Cardiac septum (tissue), 1 donor: ENCODE data around the gene KIF2A. TPM values are rescaled to one million over a fixed set of nuclear protein-coding genes. Genes with fewer than 3 reads are reported as not detected.

Source experiments
- DNase-seq: peaks from one replicate; pipeline ENCODE4 v3.0.0-alpha.2; 2020; ENCODE audit warnings: low spot score
- intact Hi-C: fragments of 100-400 bp; cut with DNase I; formaldehyde crosslinking; loops from one replicate; pipeline ENCODE4 v1.14.0; 2022
- long read RNA-seq: library from polyadenylated mRNA; unstranded; transcript quantifications from one replicate; pipeline ENCODE4 v2.0.0, GENCODE V29; 2021
- total RNA-seq: library from RNA; stranded (reverse); fragmentation: NEBNext Ultra II Directional; extraction: Animal tissue kit (Norgen Biotek cat#: 25700); gene quantifications from one replicate; pipeline ENCODE4 v1.2.1, GENCODE V29; 2021
- donor health status: DM: no; HTN: no; CAD: no.

KIF2A gene
- total RNA-seq: 13.4 TPM
- long read RNA-seq, partial matches to known transcripts: 3 of 13 reads
- long read RNA-seq, other reads (novel, unspliced or antisense): 6 of 13 reads

DNA sequence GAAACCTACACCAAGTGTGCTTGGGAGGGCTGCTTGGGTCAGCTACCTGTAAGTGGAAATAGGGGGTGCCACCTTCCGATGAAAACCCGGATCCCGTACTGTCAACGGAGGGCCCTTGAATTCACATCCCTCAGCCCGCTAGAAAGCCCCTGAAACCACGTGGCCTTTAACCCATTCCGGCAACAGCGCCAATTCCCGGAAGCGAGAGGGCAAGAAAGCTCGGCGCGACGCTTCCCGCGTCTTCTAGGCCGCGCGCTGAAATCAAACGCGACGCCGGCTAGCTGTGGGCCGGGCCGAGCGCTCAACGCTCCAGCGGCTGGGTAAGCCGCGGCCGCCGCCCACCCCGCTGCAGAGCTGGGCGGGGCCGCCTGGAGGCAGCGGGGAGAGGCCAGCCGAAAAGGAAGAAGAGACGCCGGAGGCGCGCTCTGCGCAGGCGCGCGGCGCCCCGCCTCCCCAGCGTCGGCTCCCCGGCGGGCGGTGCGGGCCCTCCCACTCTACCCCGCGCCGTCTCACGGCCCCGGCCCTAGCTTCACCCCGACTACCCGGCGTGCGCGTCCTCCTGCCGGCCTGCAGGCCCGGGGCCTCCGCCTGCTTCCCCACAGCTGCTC is at the start of gene KIF2A:
Gene KIF2A (plus strand): TSS at position 492 of the 608 bp plus-strand sequence. CDS start 267 bp downstream, outside the sequence.
- intact Hi-C loops: loop anchor here (5.0 to 10.0 kb wide), 2 partner anchors 49 to 96 kb away; partner anchors contain the start of gene DIMT1
- peak; percentile 97 for DNase-seq

DNA sequence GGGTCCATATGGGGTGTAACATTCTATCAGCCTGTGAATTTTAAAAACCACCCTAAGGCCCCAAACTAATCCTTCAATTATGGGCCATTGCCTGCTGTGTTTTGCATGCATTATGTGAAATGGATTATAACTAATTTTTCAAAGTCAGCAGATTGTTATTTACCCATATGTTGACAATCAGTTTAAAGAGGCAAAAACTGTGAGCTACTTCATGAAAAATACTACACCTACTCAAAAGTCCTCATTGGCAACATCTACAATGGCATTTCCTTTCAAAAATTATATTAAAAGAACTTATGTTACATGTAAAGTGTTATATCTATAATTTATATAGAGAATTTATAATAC is 49.0 kb upstream of the KIF2A start:
- intact Hi-C loops: no loop called here

DNA sequence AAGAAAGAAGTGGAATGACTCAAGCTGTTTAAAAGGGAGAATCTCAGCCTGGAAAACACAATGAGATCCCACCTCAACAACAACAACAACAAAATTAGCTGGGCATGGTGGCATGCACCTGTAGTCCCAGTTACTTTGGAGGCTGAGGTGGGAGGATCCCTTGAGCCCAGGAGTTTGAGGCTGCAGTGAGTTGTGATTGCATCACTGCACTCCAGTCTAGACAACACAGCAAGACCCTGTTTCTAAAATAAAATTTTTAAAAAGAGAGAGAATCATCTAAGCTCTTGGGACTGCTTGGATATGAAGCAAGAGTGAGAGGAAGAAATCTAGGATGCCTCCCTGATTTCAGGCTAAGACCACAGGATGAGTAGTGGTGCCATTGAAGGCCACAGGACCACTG is 47.4 kb upstream of the KIF2A start:
- DNase-seq: no peak
- intact Hi-C loops: no loop called here

More for the DNA sequence above, 49.0 kb upstream of the KIF2A start:
- DNase-seq: no peak

GRCh38 chr5:62259699-62260250 is 46.2 kb upstream of the KIF2A start:
- DNase-seq: no peak
- intact Hi-C loops: no loop called here

DNA sequence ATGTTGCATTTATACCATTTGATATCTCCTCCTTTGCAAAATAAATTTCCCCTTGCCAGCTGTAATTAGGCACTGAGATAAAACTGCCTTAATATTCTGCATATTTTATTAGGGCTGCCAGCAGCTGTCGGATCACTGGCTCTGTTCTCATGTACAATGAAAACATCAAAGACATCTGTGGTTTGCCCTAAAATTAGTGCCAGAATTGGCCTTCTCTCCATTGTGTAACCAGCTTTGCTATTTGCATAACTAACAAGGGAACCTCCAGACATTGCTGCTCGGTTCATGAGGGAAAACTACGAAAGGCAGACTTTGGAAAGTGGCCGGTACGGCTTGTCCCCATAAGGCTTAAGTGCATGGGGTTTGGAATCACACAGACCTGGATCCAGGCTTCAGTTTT is 45.5 kb upstream of the KIF2A start:
- intact Hi-C loops: no loop called here
- DNase-seq: no peak

- no peak for DNase-seq
- intact Hi-C loops: no loop called here
Measured at GRCh38 chr5:62263401-62263800, 42.6 kb upstream of the KIF2A start.

DNA sequence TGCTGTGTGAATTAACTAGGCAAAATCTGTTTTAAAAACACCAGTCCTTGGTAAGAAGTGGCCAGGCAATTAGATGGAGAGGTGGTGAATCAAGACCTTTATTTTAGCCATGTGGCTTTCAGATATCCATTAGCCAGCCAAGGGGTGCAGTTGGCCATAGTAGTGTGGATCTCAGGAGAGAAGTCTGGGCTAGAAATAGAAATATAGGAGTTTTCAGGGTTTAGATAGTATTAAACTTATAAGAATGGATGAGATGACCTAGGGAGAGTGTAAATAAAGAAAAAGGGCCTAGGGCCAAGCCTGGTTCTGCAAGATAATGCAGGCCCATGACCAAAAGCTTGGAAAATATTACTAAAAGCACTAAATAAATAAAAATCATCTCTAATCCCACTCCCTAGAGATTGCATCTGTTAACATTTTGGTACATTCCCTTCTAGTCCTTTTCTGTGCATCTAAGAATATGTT is 40.3 kb upstream of the KIF2A start:
- no peak for DNase-seq
- intact Hi-C loops: no loop called here

GRCh38 chr5:62266573-62266972 is 39.4 kb upstream of the KIF2A start:
- intact Hi-C loops: no loop called here
- DNase-seq: no peak

- DNase-seq: no peak
- intact Hi-C loops: no loop called here
Measured at GRCh38 chr5:62268234-62268633, 37.8 kb upstream of the KIF2A start.

DNA sequence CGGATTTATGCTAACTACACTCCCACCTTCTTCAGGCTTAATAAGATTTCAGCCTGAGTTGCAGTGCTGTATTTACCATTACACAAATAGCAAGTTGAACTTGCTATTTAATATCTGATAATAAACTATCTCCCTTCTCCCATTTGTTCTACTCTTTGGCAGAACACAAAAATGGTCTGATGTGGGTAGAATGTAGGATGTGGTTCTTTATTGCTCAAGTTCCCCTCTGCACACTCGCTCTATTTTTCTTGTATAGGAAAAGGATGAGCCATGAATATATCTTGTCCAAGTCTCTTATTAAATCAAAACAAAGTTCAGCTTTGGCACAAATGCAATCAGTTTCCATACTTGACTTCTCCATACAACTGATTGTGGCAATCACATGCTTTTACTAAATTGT is 37.2 kb upstream of the KIF2A start:
- no peak for DNase-seq
- intact Hi-C loops: no loop called here

- intact Hi-C loops: no loop called here
- no peak for DNase-seq
Measured at GRCh38 chr5:62271370-62271769, 34.6 kb upstream of the KIF2A start.

DNA sequence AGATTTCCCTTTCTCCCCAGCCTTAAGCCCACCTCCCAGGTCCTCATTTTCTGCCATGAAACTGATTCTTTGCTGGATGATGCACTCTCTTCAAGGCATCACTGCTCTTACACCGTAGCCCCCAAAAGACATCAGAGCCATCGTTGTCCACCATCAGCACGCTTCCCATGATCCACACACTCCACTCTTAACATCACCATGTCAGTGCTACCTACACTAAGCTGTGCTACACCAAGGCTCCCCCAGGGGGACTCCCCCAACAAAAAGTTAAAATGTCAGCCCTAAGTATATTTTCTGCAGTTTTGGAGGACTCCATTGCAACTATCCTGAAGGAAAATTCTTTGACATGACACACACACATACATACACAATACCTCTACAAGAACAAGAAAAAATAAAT is 34.1 kb upstream of the KIF2A start:
- no peak for DNase-seq
- intact Hi-C loops: no loop called here

DNA sequence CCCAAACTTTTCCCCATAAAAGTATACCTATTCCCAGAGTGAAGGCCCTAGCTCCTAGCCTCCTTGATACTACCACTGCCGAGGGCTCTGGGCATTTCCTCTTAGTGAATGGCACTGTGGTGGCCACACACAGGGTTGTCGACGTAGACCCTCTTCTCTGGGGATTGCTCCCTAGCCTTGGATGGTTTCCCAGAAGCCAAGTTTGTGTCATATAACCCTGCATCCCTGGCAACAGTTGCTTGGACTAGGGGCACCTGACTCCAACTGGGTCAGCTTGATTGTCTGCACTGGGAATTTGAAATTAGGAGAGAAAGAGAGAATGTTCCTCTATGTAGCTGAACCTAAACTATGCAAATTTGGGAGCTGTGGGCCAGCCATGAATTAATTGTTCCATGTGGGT is 32.3 kb upstream of the KIF2A start:
- intact Hi-C loops: no loop called here
- DNase-seq: no peak

- no peak for DNase-seq
- intact Hi-C loops: no loop called here
Measured at GRCh38 chr5:62275581-62275980, 30.4 kb upstream of the KIF2A start.

DNA sequence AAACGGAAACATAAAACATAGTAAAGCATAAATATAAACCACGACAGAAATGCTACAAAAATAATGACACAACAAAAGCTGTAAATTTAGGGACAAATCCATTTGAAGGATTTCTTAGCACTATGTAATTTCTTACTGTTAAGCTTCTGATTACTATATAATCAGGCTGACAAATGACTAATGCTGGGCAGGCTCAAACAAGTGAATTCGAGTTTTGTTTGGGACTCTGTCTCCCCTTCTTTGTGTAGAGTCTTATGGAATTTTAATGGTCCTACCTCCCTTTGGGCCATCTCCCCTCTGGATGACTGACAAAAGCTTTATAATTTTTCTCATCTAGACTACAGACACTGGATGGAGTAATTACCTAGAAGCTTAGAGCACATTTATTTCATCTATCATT is 24.6 kb upstream of the KIF2A start:
- intact Hi-C loops: no loop called here
- no peak for DNase-seq

- DNase-seq: no peak
- intact Hi-C loops: no loop called here
Measured at GRCh38 chr5:62282064-62282463, 23.9 kb upstream of the KIF2A start.

GRCh38 chr5:62283005-62283404 is 23.0 kb upstream of the KIF2A start:
- DNase-seq: no peak
- intact Hi-C loops: no loop called here

DNA sequence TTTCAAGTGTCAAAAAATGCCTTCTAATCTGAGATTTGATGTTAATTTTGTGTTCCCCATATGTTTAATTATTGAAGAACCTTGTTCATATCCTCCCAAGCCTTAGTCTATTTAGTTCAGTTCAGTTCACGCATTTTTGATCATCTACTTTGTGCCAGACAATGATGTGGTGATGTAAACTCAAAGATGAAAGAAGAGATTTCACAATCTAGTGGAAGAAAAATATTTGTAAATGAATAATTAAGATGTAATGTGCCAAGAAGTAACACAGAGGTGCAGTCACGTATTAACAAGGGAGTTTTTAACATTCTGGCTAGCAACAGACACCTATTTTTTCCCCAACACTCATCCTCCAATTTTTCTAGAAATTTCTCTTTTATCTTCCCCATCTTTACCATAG is 22.1 kb upstream of the KIF2A start:
- DNase-seq: no peak
- intact Hi-C loops: no loop called here

DNA sequence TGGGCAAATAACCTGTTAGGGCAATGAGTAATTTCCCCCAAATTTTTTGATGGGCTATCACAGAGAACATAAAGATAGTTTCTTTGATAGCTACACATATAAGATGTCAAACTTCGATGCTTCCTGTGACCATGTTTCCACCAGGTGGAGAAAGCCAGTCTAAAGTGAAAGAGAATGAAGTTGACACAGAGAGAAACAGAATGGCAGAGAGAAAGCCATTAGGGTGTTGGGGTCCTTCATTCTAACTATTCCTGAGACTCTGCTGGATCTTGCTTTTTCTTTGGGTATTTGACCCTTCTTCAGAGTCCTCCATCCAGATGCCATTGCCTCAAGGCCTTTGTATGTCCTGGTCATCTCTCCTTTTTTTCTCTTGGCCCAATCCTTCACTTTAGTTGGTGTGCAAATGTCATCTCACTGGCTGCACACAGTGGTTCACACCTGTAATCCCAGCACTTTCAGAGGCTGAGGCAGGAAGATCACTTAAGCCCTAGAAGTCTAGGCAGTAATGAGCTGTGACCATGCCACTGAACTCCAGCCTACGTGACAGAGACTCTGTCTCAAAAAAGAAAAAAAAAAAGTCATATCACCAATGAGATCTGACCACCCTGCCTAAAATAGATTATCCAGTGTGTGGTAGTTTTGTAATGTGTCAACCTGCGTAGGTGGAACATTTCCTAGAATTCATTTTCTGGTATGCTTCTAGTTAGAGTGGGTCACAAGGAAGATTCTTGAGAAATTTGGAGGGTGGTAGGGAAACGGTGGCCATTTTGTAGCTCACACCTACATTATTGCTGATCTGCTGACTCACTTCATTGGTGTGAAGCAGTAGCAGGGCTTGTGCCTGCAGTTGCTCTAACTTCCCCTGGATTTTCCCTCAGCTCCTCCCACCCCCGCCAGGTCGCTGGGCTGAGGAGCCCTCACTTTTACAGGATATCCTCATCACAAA is 20.8 kb upstream of the KIF2A start:
- DNase-seq: no peak
- intact Hi-C loops: no loop called here

- no peak for DNase-seq
- intact Hi-C loops: no loop called here
Measured at GRCh38 chr5:62286834-62287233, 19.2 kb upstream of the KIF2A start.

DNA sequence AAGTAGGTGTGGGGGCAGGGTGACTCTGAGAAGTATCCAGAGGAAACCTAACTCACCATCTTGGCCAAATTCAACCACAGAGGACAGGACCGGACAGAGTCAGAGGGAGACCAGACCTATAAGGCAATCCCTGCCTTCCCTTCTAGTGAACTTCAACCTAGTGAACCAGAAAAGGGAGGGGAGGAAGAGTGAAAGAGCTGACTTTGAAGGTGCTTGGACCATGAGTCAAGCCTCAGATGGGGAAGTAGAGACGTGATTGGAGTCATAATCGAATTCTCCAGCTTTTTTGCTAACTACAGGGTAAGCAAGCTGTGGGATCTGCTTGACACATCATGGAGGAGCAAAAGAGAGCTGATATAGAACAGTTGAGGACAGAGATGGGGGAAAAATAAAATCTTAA is 18.8 kb upstream of the KIF2A start:
- intact Hi-C loops: no loop called here
- DNase-seq: no peak
